Calu3 (cell line): ENCODE data around the gene GBA2. TPM values are rescaled to one million over a fixed set of nuclear protein-coding genes. Genes with fewer than 3 reads are reported as not detected.

ENCODE experiments used
- BruUV-seq: library from RNA; stranded (reverse); fragments of 400-500 nt; replicated peaks from 2 replicates; lab custom pipeline; 2021; lab: Mats Ljungman, UMichigan
- CTCF ChIA-PET: fragments of 300-600 bp; sonication (Branson Sonifier 250); formaldehyde crosslinking; loops from one replicate; lab custom pipeline; 2022; ENCODE audit warnings: antibody characterized with exemption; lab: Charles Lee
- DNase-seq: peaks from one replicate; pipeline ENCODE4 v3.0.0; 2022
- H3K27ac Mint-ChIP-seq: one replicate; pipeline ENCODE4 v1.8.0; 2022; ENCODE audit warnings: mixed read lengths; ENCODE audit not compliant: unreplicated experiment
- H3K27me3 Mint-ChIP-seq: one replicate; pipeline ENCODE4 v1.8.0; 2022; ENCODE audit warnings: mixed read lengths; ENCODE audit not compliant: unreplicated experiment
- H3K36me3 Mint-ChIP-seq: one replicate; pipeline ENCODE4 v1.8.0; 2022; ENCODE audit warnings: mild to moderate bottlenecking, moderate library complexity, mixed read lengths; ENCODE audit not compliant: insufficient read depth, unreplicated experiment
- H3K4me1 Mint-ChIP-seq: one replicate; pipeline ENCODE4 v1.8.0; 2022; ENCODE audit warnings: mild to moderate bottlenecking, low read depth, mixed read lengths; ENCODE audit not compliant: unreplicated experiment
- H3K4me3 Mint-ChIP-seq: one replicate; pipeline ENCODE4 v1.8.0; 2022; ENCODE audit warnings: mild to moderate bottlenecking, low read depth, moderate library complexity, mixed read lengths; ENCODE audit not compliant: unreplicated experiment
- H3K9me3 Mint-ChIP-seq: one replicate; pipeline ENCODE4 v1.8.0; 2022; ENCODE audit warnings: low read depth, mixed read lengths; ENCODE audit not compliant: unreplicated experiment
- CTCF ChIP-seq: fragments of 200-600 bp; IDR thresholded peaks from one replicate; pipeline ENCODE4 v1.8.0; 2022; ENCODE audit warnings: antibody characterized with exemption; ENCODE audit not compliant: unreplicated experiment
- intact Hi-C: fragments of 100-400 bp; cut with micrococcal nuclease; formaldehyde crosslinking; loops from one replicate; pipeline ENCODE4 v1.10.0; 2022; ENCODE audit not compliant: unreplicated experiment
- total RNA-seq: library from RNA; stranded (reverse); gene quantifications from 2 replicates; pipeline ENCODE4 v1.2.3, GENCODE V29; 2022

GBA2 gene
- total RNA-seq, 1 experiment from 2014 or later, result 62.7 TPM

- no TSS peak for BruUV-seq
- CTCF ChIA-PET, result interaction anchor here (0.7 to 0.9 kb wide), 3 partner anchors 10 to 31 kb away, joined by 3 to 5 read pairs (median 3); no protein-coding TSS in a partner anchor
- no peaks in the 10 kb centered on the region for H3K9me3 Mint-ChIP-seq
These were observed 10.8 kb upstream of the GBA2 start for GRCh38 chr9:35759795-35760194.

GRCh38 chr9:35758475-35759050 lies 9.5 kb upstream of the GBA2 start:
- Mint-ChIP-seq H3K4me3 (peak overlapping the region; percentile 89), H3K27me3 (no peaks in the 10 kb centered on the region), H3K36me3 (peaks cover 50% of the 10 kb centered on the region), H3K27ac (peak overlapping the region; percentile 65), H3K9me3 (no peaks in the 10 kb centered on the region), H3K4me1 (peaks cover 38% of the 10 kb centered on the region)
- CTCF ChIA-PET, result no interaction called here
- TSS peak; percentile 43 for BruUV-seq
- intact Hi-C loops, result no loop called here
- no peak for DNase-seq
- no peak for TF ChIP-seq CTCF

More at GRCh38 chr9:35759795-35760194, 10.8 kb upstream of the GBA2 start:
- intact Hi-C loops, result no loop called here
- Mint-ChIP-seq H3K36me3 (peaks cover 45% of the 10 kb centered on the region), H3K27ac (peak overlapping the region; percentile 76), H3K27me3 (no peaks in the 10 kb centered on the region), H3K4me3 (peak overlapping the region; percentile 45), H3K4me1 (peaks cover 38% of the 10 kb centered on the region)
- TF ChIP-seq CTCF, result no peak
- no peak for DNase-seq

GRCh38 chr9:35757892-35758275 lies 8.9 kb upstream of the GBA2 start:
- no TSS peak for BruUV-seq
- Mint-ChIP-seq H3K27me3 (no peaks in the 10 kb centered on the region), H3K4me3 (peak overlapping the region; percentile 89), H3K36me3 (peaks cover 56% of the 10 kb centered on the region), H3K9me3 (no peaks in the 10 kb centered on the region), H3K27ac (peak overlapping the region; percentile 65), H3K4me1 (peaks cover 38% of the 10 kb centered on the region)
- TF ChIP-seq CTCF, result no peak
- CTCF ChIA-PET, result no interaction called here
- intact Hi-C loops, result no loop called here
- no peak for DNase-seq

- Mint-ChIP-seq H3K9me3 (no peaks in the 10 kb centered on the region), H3K27ac (peak overlapping the region; percentile 65), H3K36me3 (peaks cover 56% of the 10 kb centered on the region), H3K27me3 (no peaks in the 10 kb centered on the region), H3K4me3 (peak overlapping the region; percentile 89), H3K4me1 (peaks cover 38% of the 10 kb centered on the region)
- peak; percentile 62 for DNase-seq
- CTCF ChIA-PET, result interaction anchor here (0.6 to 1.2 kb wide), 3 partner anchors 33 to 1187 kb away, joined by 4 to 6 read pairs (median 4); no protein-coding TSS in a partner anchor
- no peak for TF ChIP-seq CTCF
- intact Hi-C loops, result no loop called here
- no TSS peak for BruUV-seq
These were observed 8.3 kb upstream of the GBA2 start for GRCh38 chr9:35757226-35757891.
